ENCODE results near the gene URM1. TPM values are rescaled to one million over a fixed set of nuclear protein-coding genes. Genes with fewer than 3 reads are reported as not detected.

URM1 gene
- total RNA-seq, 4 donors from 2014 or later, result 17.8 to 20.9 (median 19.7) TPM

GRCh38 chr9:128382261-128382660, 11.1 kb downstream of the URM1 start:
- TF ChIP-seq CTCF (IDR thresholded peaks at IDR 0.05; ENCODE audit: low read depth), result no peak

GRCh38 chr9:128383007-128383753, 12.0 kb downstream of the URM1 start:
- no peak for TF ChIP-seq CTCF (IDR thresholded peaks at IDR 0.05; ENCODE audit: low read depth)

GRCh38 chr9:128383791-128384190, 12.6 kb downstream of the URM1 start:
- no peak for TF ChIP-seq CTCF (IDR thresholded peaks at IDR 0.05; ENCODE audit: low read depth)

GRCh38 chr9:128384801-128385495, 13.8 kb downstream of the URM1 start:
- no peak for TF ChIP-seq CTCF (IDR thresholded peaks at IDR 0.05; ENCODE audit: low read depth)

GRCh38 chr9:128385496-128386460, 14.6 kb downstream of the URM1 start:
- TF ChIP-seq CTCF (IDR thresholded peaks at IDR 0.05; ENCODE audit: low read depth), result no peak

GRCh38 chr9:128388150-128388549, 17.0 kb downstream of the URM1 start:
- no peak for TF ChIP-seq CTCF (IDR thresholded peaks at IDR 0.05; ENCODE audit: low read depth)
